A673 (cell line): Measurements from ENCODE around the gene BBS2.

Experiments used
- CTCF ChIP-seq: fragments of 300-800, 200-600 bp; sonication (generic); conservative IDR thresholded peaks from 2 replicates; pipeline ENCODE4 v1.5.1; 2017; ENCODE audit warnings: low read depth, mild to moderate bottlenecking, antibody characterized with exemption, low read length, moderate library complexity, mixed read lengths
- EZH2 ChIP-seq: fragments of 200-600 bp; sonication (generic); IDR thresholded peaks from 2 replicates; pipeline ENCODE4 v1.6.1; 2017; ENCODE audit warnings: borderline replicate concordance, low read depth, mild to moderate bottlenecking, mixed read lengths, antibody characterized with exemption, low read length; ENCODE audit not compliant: poor library complexity, severe bottlenecking

- TF ChIP-seq CTCF (no peak), EZH2 (no peak)
Measured at GRCh38 chr16:56450986-56451752, 68.7 kb downstream of the BBS2 start, which contains the start of the genes NUDT21 and OGFOD1.
